GM12865 (cell line): ENCODE measurements around the gene DNASE2.
A peak's percentile ranks its signal among the peaks of the same experiment; 100 is the strongest.

Source experiments
- DNase-seq: peaks from one replicate; pipeline ENCODE4 v3.0.0; 2010; ENCODE audit warnings: low read depth
- H3K4me3 ChIP-seq: 2 replicates; pipeline ENCODE4 v1.5.1; 2011; ENCODE audit warnings: mild to moderate bottlenecking, low read depth, low read length, control low read depth
- CTCF ChIP-seq: IDR thresholded peaks from 2 replicates; pipeline ENCODE4 v1.5.1; 2011; ENCODE audit warnings: low read length, control low read depth, low read depth, inconsistent platforms; ENCODE audit not compliant: insufficient read depth; ENCODE audit errors: missing control alignments

The DNASE2 gene

GRCh38 chr19:12875086-12875485, 6.2 kb downstream of the DNASE2 start:
- no peak overlapping the region for H3K4me3 ChIP-seq

GRCh38 chr19:12873891-12874745, 7.1 kb downstream of the DNASE2 start:
- DNase-seq, result no peak
- no peak for TF ChIP-seq CTCF
- no peak overlapping the region for H3K4me3 ChIP-seq

More at GRCh38 chr19:12875086-12875485, 6.2 kb downstream of the DNASE2 start:
- DNase-seq, result no peak
- no peak for TF ChIP-seq CTCF

GRCh38 chr19:12872941-12873890, 8.0 kb downstream of the DNASE2 start:
- DNase-seq, result peak; percentile 58
- TF ChIP-seq CTCF, result no peak
- no peak overlapping the region for H3K4me3 ChIP-seq

GRCh38 chr19:12872255-12872654, 9.0 kb downstream of the DNASE2 start:
- DNase-seq, result peak; percentile 28
- no peak for TF ChIP-seq CTCF
- H3K4me3 ChIP-seq, result no peak overlapping the region

- no peak overlapping the region for H3K4me3 ChIP-seq
- TF ChIP-seq CTCF, result no peak
- DNase-seq, result no peak
Measured at GRCh38 chr19:12871681-12872080, 9.6 kb downstream of the DNASE2 start.

- DNase-seq, result peak; percentile 62
- no peak for TF ChIP-seq CTCF
- no peak overlapping the region for H3K4me3 ChIP-seq
Measured at GRCh38 chr19:12868540-12869112, 12.6 kb downstream of the DNASE2 start.
